ENCODE measurements around the gene SHC4.
"Not testable (repeated sequence)": the region's sequence is repeated elsewhere in the genome, so short reads cannot be mapped to it uniquely, and the experiment has no call there.

The SHC4 gene

GRCh38 chr15:48963524-48964113 is at the start of gene SHC4:
Gene SHC4 (minus strand): TSS chr15:48963919. CDS start chr15:48963015, 904 bp downstream.
- DNase-seq: peak; percentile 73

- DNase-seq: no peak
Observed at GRCh38 chr15:48999314-48999713, 35.6 kb upstream of the SHC4 start.

GRCh38 chr15:48996276-48996675 is 32.6 kb upstream of the SHC4 start:
- no peak for DNase-seq

GRCh38 chr15:48993380-48993779 is 29.7 kb upstream of the SHC4 start:
- no peak for DNase-seq

GRCh38 chr15:48992545-48992944 is 28.8 kb upstream of the SHC4 start:
- no peak for DNase-seq

GRCh38 chr15:48992096-48992495 is 28.4 kb upstream of the SHC4 start:
- no peak for DNase-seq

- no peak for DNase-seq
Observed at GRCh38 chr15:48989170-48989569, 25.5 kb upstream of the SHC4 start.

- DNase-seq: no peak
Observed at GRCh38 chr15:48987142-48987541, 23.4 kb upstream of the SHC4 start.

- no peak for DNase-seq
Observed at GRCh38 chr15:48986240-48986639, 22.5 kb upstream of the SHC4 start.

- DNase-seq: no peak
Observed at GRCh38 chr15:48985516-48985915, 21.8 kb upstream of the SHC4 start.

GRCh38 chr15:48984811-48985352 is 21.2 kb upstream of the SHC4 start:
- no peak for DNase-seq

GRCh38 chr15:48984021-48984710 is 20.4 kb upstream of the SHC4 start:
- no peak for DNase-seq

- DNase-seq: no peak
Observed at GRCh38 chr15:48983300-48983699, 19.6 kb upstream of the SHC4 start.

GRCh38 chr15:48981941-48982340 is 18.2 kb upstream of the SHC4 start:
- DNase-seq: no peak

- DNase-seq: no peak
Observed at GRCh38 chr15:48978638-48979037, 14.9 kb upstream of the SHC4 start.

- DNase-seq: no peak
Observed at GRCh38 chr15:48976444-48977088, 12.8 kb upstream of the SHC4 start.

- peak; percentile 46 for DNase-seq
Observed at GRCh38 chr15:48975472-48976419, 12.0 kb upstream of the SHC4 start.

- DNase-seq: no peak
Observed at GRCh38 chr15:48974882-48975281, 11.2 kb upstream of the SHC4 start.

GRCh38 chr15:48972750-48973503 is 9.2 kb upstream of the SHC4 start:
- DNase-seq: no peak

GRCh38 chr15:48970926-48971325 is 7.2 kb upstream of the SHC4 start:
- not testable (repeated sequence) for DNase-seq

GRCh38 chr15:48968066-48968465 is 4.3 kb upstream of the SHC4 start:
- no peak for DNase-seq

- no peak for DNase-seq
Observed at GRCh38 chr15:48967336-48967735, 3.6 kb upstream of the SHC4 start.
